GM12878 (cell line): Measurements from ENCODE around the gene CEACAM21. TPM values are rescaled to one million over a fixed set of nuclear protein-coding genes. Genes with fewer than 3 reads are reported as not detected.
A peak's percentile ranks its signal among the peaks of the same experiment; 100 is the strongest.

Experiments used
- ATAC-seq: fragments of 200-7000 bp; cut with Tn5 transposase; 3 replicates; pipeline ENCODE4 v1.9.1; 2020; ENCODE audit warnings: mild to moderate bottlenecking, moderate library complexity
- BruUV-seq: library from RNA; stranded (reverse); fragments of 400-500 nt; replicated peaks from 2 replicates; lab custom pipeline; 2021; lab: Mats Ljungman, UMichigan
- CTCF ChIA-PET: fragments of 300-600 bp; sonication (Branson Sonifier 250); formaldehyde crosslinking; extraction: SDS; loops from one replicate; lab custom pipeline; 2021; ENCODE audit warnings: inconsistent platforms; lab: Yijun Ruan, JAX
- POLR2A ChIA-PET: fragments of 350-600 bp; formaldehyde crosslinking; extraction: SDS; loops from one replicate; lab custom pipeline; 2021; ENCODE audit warnings: inconsistent platforms; lab: Charles Lee
- RAD21 ChIA-PET: fragments of 300-600 bp; sonication (Branson Sonifier 250); formaldehyde crosslinking; loops from one replicate; lab custom pipeline; 2023; ENCODE audit warnings: antibody characterized with exemption; ENCODE audit not compliant: unreplicated experiment; lab: Charles Lee
- SMC1A ChIA-PET: fragments of 300-600 bp; sonication (Branson Sonifier 250); formaldehyde crosslinking; loops from one replicate; lab custom pipeline; 2023; ENCODE audit not compliant: unreplicated experiment, uncharacterized antibody; lab: Charles Lee
- DNase-seq: peaks from one replicate; pipeline ENCODE4 v3.0.0-alpha.2; 2011; ENCODE audit warnings: low read depth, low spot score
- FAIRE-seq: peaks from 3 replicates; lab custom pipeline; 2011; peaks lifted over from hg19 to GRCh38; lab: Jason Lieb, UNC
- H2AFZ ChIP-seq: 2 replicates; pipeline ENCODE4 v1.6.0; 2011; ENCODE audit warnings: low read depth, low read length, control low read depth; ENCODE audit not compliant: control insufficient read depth
- H3K27ac ChIP-seq: 2 replicates; pipeline ENCODE4 v1.5.1; 2011; ENCODE audit warnings: control low read depth; ENCODE audit not compliant: control insufficient read depth, insufficient read depth
- H3K27me3 ChIP-seq, 2 experiments: replicated peaks in 1 of 2; 2 replicates each; pipeline versions ENCODE4 v1.6.0 to v1.6.1; 2011; ENCODE audit warnings: low read length in 1 of 2; ENCODE audit not compliant: control insufficient read depth in 2 of 2, insufficient read depth in 2 of 2
- H3K36me3 ChIP-seq, 2 experiments: 2 replicates each; pipeline ENCODE4 v1.5.1; 2011; ENCODE audit warnings: low read length in 1 of 2; ENCODE audit not compliant: control insufficient read depth in 2 of 2, insufficient read depth in 2 of 2
- H3K4me1 ChIP-seq: 2 replicates; pipeline ENCODE4 v1.6.1; 2011; ENCODE audit warnings: mild to moderate bottlenecking, low read length, moderate library complexity, mixed read lengths; ENCODE audit not compliant: control insufficient read depth, insufficient read depth
- H3K4me2 ChIP-seq: 2 replicates; pipeline ENCODE4 v1.6.0; 2011; ENCODE audit warnings: control low read depth; ENCODE audit not compliant: control insufficient read depth, insufficient read depth
- H3K4me3 ChIP-seq: fragments of 200-600 bp; sonication (generic); 2 replicates; pipeline ENCODE4 v1.5.1; 2016
- H3K79me2 ChIP-seq: 2 replicates; pipeline ENCODE4 v1.6.0; 2011; ENCODE audit warnings: low read length; ENCODE audit not compliant: control insufficient read depth, insufficient read depth
- H3K9ac ChIP-seq: 2 replicates; pipeline ENCODE4 v1.8.0; 2011; ENCODE audit warnings: low read length, control low read depth, mixed read lengths; ENCODE audit not compliant: control insufficient read depth, insufficient read depth
- H3K9me3 ChIP-seq: replicated peaks from 3 replicates; pipeline ENCODE4 v1.5.1; 2011; ENCODE audit warnings: mild to moderate bottlenecking, low read length; ENCODE audit not compliant: control insufficient read depth, insufficient read depth
- H4K20me1 ChIP-seq: 2 replicates; pipeline ENCODE4 v1.6.0; 2011; ENCODE audit not compliant: control insufficient read depth, insufficient read depth
- CTCF ChIP-seq, 3 experiments: IDR thresholded peaks in 2 of 3; conservative IDR thresholded peaks in 1 of 3; 2 replicates each; pipeline ENCODE4 v1.5.1; 2011; ENCODE audit warnings: low read depth in 3 of 3, low read length in 3 of 3, mild to moderate bottlenecking in 3 of 3, control low read depth in 2 of 3, moderate library complexity in 2 of 3, inconsistent platforms in 1 of 3, mixed read lengths in 1 of 3; ENCODE audit not compliant: control insufficient read depth in 2 of 3, insufficient read depth in 1 of 3; ENCODE audit errors: extremely low read depth in 1 of 3
- MYC ChIP-seq: IDR thresholded peaks from 2 replicates; pipeline ENCODE4 v1.6.1; 2011; ENCODE audit warnings: mild to moderate bottlenecking, low read length, moderate library complexity, inconsistent platforms; ENCODE audit not compliant: insufficient read depth, insufficient replicate concordance, insufficient read length, severe bottlenecking
- POLR2A ChIP-seq: IDR thresholded peaks from 2 replicates; pipeline ENCODE4 v1.6.1; 2011; ENCODE audit warnings: low read depth, mild to moderate bottlenecking, low read length
- RELA ChIP-seq: fragments of 450-650 bp; IDR thresholded peaks from 2 replicates; pipeline ENCODE4 v1.8.0; 2014; ENCODE audit warnings: borderline replicate concordance; ENCODE audit not compliant: partially characterized antibody
- whole genome bisulfite sequencing: methylation state at CpG from one replicate; pipeline ENCODE4 v1.1.6; 2016; ENCODE audit warnings: low lambda C conversion rate; ENCODE audit not compliant: insufficient replicate concordance, insufficient coverage; ENCODE audit errors: missing lambda C conversion rate; 5-methylcytosine and 5-hydroxymethylcytosine counted together
- in situ Hi-C: fragments of 300-500 bp; cut with MboI; formaldehyde crosslinking; loops from 9 replicates; pipeline ENCODE4 v1.14.3; 2018; ENCODE audit warnings: mixed read lengths
- intact Hi-C: fragments of 100-400 bp; cut with micrococcal nuclease; formaldehyde crosslinking; loops from one replicate; pipeline ENCODE4 v1.14.2; 2022; ENCODE audit not compliant: unreplicated experiment
- polyA plus RNA-seq, 11 experiments: library from polyadenylated mRNA; depleted of rRNA in 4 of 11; unstranded in 6 of 11; stranded (reverse) in 5 of 11; fragments of >200 nt; fragmentation: Nextera tagmentation in 4 of 11; fragmentation: Illumina TruSeq in 1 of 11; extraction: Ambion mirVana in 4 of 11; extraction: Trizol in 1 of 11; gene quantifications; 1 replicate in 1 of 11; 2 replicates in 10 of 11; pipeline versions ENCODE4 v1.2.1 to v1.2.3, GENCODE V29; 2011 to 2016; ENCODE audit warnings: inconsistent platforms in 2 of 11, missing spikeins in 2 of 11, low read depth in 1 of 11
- total RNA-seq, 4 experiments: library from RNA; depleted of rRNA in 3 of 4; stranded (reverse); fragments of >200 nt in 3 of 4; fragmentation: Illumina TruSeq in 1 of 4; extraction: Trizol in 1 of 4; gene quantifications; 2 replicates each; pipeline versions ENCODE4 v1.2.1 to v1.2.3, GENCODE V29; 2013 to 2021

The CEACAM21 gene
- total and polyA plus RNA-seq, 10 of the 15 experiments (the other 5 are each of a cell fraction or from before 2014, with no cell fraction given), result 0.87 to 13.6 (median 8.1) TPM

- no peak for DNase-seq
- Histone ChIP-seq H3K36me3 (no peaks in the 10 kb centered on the region), H3K4me3 (no peak overlapping the region), H3K27me3 (no peaks in the 10 kb centered on the region), H3K9ac (no peak overlapping the region), H3K4me2 (no peak overlapping the region), H4K20me1 (no peaks in the 10 kb centered on the region; the same call in 1 of the 2 replicates), H3K79me2 (no peaks in the 10 kb centered on the region), H2AFZ (no peak overlapping the region), H3K9me3 (no peaks in the 10 kb centered on the region), H3K4me1 (no peaks in the 10 kb centered on the region), H3K27ac (no peak overlapping the region)
- TF ChIP-seq RELA (no peak), POLR2A (0 out of 2 replicates have a peak, but pooled peaks have one; percentile 26), MYC (no peak), CTCF (IDR thresholded peaks at IDR 0.05 in 2 of 3, conservative IDR thresholded peaks at IDR 0.05 in 1 of 3; ENCODE audit: control insufficient read depth in 2 of 3, extremely low read depth in 1 of 3, insufficient read depth in 1 of 3, low read depth in 3 of 3, low read length in 3 of 3) (no peak)
- intact Hi-C loops, result loop anchor here (1.0 to 10.0 kb wide), 2 partner anchors 121 to 595 kb away; no protein-coding TSS in a partner anchor
- BruUV-seq, result no TSS peak
- SMC1A ChIA-PET, result interaction anchor here (1.0 to 15.3 kb wide), 8 partner anchors 9 to 366 kb away, joined by 3 to 305 read pairs (median 4); no protein-coding TSS in a partner anchor
- in situ Hi-C loops, result loop anchor here (10.0 kb wide), 1 partner anchor 125 kb away; the partner anchor contains the start of gene ERICH4
- POLR2A ChIA-PET, result no interaction called here
- RAD21 ChIA-PET, result interaction anchor here (1.0 to 5.1 kb wide), 4 partner anchors 16 to 131 kb away, joined by 3 to 41 read pairs (median 7); partner anchors contain the start of gene DMAC2
- peak; percentile 55 for ATAC-seq
- CTCF ChIA-PET, result interaction anchor here (0.5 to 22.5 kb wide), 23 partner anchors 9 to 365 kb away, joined by 3 to 549 read pairs (median 5); partner anchors contain the start of genes B9D2, DMAC2 and ERICH4
- no peak for FAIRE-seq
- WGBS, result 43% methylated on average over 3 of the region's 3 CpGs
These were observed 5.8 kb upstream of the CEACAM21 start for GRCh38 chr19:41570179-41570578.
